Measurements from ENCODE around the gene RAMP3.
"Not testable (repeated sequence)": the region's sequence is repeated elsewhere in the genome, so short reads cannot be mapped to it uniquely, and the experiment has no call there.

RAMP3 gene, protein sequence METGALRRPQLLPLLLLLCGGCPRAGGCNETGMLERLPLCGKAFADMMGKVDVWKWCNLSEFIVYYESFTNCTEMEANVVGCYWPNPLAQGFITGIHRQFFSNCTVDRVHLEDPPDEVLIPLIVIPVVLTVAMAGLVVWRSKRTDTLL

DNA sequence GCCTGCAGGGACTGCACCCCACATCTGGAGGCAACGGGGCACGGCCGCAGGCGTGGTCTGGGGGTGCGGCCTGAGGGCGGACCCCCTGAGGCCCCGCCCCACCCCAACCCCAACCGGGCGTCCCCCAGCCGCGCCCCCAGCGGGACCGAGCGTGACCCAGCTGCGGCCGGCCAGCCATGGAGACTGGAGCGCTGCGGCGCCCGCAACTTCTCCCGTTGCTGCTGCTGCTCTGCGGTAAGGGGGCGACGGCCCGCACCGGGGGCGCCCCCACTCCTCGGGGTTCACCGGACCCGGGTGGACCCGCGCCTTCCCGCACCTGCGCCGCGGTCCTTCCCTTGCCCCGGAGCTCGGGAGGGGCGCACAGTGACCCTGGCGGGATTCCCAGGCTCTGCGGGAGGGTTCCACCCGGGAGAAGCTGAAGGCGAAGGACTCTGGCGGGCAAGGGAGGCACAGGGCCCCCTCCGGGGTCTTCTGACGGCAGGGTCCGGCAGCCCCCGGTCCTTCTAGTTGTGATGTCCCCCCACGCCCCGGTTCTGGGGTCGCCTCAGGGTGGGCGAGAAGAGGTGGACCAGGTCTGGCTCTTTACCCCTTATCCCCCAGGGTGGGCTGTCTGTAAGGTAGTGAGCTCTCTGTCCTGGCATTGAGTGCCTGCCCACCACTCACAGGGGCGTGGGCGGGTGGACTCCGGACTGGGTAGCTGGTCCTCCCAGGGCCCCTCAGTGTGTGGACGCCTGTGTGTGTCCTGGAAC is at the start of gene RAMP3:
RAMP3 (plus strand) TSS at position 139 of the 749 bp plus-strand sequence; CDS start at position 177, 38 bp downstream.
- no peak for DNase-seq (ENCODE audit: low spot score)

DNA sequence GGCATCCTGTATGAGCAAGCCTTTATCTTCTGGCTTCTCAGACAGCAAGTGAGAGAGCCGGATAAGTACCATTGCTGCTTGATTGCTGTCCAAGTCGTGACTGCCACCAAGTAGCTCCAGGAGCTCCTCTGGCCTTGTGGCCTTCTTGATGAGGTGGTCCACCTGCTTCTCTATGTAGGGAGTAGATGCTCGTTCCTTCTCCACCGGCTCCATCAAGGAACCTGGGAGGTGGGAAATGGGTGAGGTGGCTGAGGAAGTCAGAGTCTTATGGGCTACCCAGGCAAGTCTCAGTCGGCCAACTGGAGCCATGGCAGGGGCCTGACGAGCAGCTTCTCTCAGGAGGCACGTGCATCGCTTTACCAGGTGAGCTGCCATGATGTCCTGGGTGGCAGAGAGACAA is 48.7 kb upstream of the RAMP3 start:
- no peak for DNase-seq (ENCODE audit: low spot score)

DNA sequence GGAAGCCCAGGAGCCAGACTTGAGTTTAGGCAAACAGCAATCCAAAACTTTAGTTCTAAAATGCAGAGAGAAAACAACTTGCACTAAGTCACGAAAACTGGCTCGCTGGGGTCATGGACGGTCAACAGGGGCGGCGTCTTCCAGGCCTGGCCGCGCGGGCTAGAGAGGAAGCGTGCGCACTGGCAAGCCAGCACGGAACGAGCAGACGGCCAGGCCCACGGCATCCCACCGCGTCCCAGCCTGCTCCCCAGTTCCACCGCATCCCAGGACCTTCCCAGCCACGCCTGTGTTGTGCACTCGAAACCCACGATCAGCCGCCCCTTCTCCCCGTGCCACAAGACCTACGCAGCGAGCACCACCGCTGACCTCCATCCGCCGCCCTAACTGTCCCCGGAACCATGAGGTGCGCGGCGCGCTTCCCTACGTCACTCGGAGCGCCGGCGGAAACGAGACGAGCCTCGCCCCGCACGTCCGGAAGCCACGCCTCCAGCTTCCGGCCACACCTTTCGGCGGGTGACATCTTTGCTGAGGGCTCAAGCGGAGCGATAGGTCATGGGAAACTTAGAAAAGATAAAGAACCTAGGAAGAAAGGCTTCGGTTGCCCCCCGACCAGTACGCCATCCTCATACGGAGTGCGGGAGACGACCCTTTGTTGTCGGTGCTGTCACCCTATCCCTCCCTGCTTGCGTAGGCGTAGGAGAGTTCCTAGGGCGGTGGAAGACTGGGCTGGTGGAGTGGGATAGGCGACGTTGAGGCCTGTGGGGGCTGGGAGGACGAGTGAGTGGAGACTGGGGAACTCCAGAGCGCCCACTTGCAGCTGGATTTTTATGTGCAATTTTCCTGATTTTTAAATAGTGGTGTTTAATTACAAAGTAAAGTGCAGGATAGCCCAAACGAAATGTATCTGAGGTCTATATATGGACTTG is 46.0 kb upstream of the RAMP3 start, which contains the start of gene TBRG4:
TBRG4 (minus strand) TSS at position 400 of the 926 bp plus-strand sequence. CDS start 2,460 bp downstream, outside the sequence.
- DNase-seq (ENCODE audit: low spot score), result peak; percentile 93

DNA sequence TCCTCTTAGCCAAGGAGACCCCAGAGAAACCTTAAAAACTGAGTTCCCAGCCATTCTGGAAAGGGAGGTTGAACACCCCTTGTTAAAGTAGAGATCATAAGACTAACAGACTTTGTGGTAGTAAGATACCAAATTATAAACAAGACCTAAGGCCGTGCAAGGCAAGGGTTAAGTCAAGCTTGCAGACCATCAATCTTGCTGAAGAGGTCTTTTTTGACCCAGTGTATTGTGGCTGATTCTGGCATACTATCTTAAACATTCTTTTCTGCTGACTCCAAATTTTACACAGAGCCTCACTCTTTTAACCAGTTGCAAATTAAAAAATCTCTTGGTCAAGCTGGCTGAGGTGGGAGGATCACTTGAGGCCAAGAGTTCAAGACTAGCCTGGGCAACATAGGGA is 44.9 kb upstream of the RAMP3 start:
- DNase-seq (ENCODE audit: low spot score), result no peak

DNA sequence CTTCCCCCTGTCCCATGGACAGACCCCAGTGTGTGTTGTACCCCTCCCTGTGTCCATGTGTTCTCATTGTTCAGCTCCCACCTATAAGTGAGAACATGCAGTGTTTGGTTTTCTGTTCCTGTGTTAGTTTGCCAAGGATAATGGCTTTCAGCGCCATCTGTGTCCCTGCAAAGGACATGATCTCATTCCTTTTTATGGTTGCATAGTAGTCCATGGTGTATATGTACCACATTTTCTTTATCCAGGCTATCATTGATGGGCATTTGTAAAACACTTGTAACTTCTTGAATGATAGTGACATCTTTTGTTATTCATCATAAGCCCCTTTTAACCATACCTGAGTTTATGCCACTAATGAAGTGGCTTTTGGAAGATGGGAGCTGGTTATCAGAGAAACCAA is 43.3 kb upstream of the RAMP3 start:
- not testable (repeated sequence) for DNase-seq (ENCODE audit: low spot score)

DNA sequence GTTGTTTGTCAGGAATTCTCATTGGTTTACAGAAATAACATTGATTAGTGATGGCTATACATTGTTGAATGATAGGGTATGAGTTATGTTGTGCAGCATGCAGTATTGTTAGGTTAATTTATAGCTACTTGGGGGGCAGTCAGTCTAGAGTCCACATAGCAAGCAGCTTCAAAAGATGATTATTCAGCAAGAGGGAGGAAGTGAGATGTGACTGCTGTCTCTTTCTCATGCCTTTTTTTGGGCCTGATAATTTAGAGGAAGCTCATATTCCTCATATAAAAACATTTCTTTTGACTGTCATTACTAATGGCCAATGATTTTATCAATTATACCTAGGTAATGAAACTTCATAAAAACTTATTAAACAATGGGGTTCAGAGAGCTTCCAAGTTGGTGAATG is 42.7 kb upstream of the RAMP3 start:
- no peak for DNase-seq (ENCODE audit: low spot score)

DNA sequence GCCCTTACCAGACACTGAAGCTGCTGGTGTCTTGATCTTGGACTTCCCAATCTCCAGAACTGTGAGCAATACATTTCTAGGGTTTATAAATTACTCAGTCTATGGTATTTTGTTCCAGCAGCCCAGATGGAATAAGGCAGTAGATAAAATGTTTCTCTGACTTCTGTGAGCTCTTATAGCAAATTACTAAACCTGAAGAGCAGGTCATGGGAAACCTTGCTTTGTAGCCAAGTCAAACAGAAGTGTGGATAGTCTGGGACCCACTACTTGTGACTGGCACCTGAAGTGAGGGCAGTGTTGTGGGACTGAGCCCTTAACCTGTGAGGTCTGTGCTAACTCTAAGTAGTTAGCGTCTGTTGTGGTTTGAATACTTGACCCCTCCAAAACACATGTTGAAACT is 41.5 kb upstream of the RAMP3 start:
- no peak for DNase-seq (ENCODE audit: low spot score)

DNA sequence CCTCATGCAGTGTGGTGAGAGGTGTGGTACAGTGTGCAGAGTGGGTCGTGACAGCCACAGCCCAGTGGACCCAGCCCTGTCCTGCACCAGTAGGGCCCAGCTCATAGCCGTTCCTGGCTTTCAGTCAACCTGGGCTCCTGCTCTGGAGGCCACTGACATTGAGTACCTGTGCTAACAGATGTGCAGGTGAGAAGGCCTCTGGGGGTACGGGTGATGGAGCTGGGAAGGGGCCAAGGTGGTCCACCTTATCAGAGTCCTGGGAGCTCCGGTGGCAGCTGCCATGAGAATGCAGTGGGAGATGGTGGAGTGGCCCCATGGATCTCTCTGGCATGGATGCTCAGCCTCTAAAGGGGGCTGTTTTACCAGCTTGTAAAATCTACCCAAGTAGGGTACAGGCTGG is 40.0 kb upstream of the RAMP3 start:
- no peak for DNase-seq (ENCODE audit: low spot score)

DNA sequence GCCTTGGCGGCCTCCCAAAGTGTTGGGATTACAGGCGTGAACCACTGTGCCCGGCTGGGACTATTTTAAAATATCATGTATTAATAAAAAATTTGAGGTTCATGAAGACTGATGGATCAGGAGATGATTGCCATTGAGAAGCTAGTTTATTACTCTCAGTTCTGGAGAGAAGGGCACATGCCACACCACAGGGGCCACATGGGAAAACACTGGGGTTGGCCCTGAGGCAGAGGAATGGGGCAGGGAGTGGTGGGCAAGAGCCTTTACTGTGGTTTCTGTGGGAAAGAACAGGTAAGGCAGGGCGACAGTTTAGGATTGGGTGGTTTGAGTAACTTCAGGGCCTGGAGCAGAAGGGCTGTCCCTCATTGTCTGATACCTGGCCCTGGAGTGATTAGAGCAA is 39.3 kb upstream of the RAMP3 start:
- DNase-seq (ENCODE audit: low spot score), result no peak

DNA sequence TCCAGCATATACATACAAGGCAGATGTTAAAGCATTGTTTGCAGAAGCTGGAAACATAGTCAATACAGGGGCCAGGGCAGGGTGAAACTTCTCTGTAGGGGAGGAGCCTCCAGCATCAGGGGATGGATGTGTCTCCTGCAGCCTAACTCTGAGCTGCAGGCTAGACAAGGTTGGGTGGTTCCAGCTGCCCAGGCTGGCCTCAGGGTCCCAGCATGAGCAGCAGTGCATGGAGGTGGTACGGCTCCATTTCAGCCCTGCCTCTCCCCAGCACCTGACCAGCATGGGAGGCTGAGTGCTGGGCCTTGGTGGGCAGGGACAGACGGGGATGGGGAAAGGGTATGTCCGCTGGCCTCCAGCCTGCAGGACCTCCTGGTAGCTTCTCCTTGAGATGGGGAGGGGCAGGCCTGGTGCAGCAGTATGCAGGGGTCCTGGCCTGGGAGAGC is 38.7 kb upstream of the RAMP3 start:
- no peak for DNase-seq (ENCODE audit: low spot score)

DNA sequence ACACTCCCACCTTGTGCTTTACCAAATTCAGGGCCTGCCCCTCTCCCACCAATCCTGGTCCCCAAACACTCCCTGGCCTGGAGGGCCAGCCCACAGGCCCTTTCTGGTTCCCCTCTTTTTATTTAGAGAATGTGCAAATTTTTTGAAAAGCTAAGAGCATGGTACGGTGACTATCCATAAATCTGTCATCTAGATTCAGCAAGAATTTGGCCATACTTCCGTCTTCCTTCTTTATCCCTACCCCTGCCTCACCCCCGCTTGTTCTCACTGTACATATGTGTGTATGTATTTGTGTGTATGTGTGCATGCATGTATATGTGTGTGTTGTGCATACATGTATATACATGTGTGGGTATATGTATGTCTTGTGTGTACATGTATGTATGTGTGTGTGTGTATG is 38.0 kb upstream of the RAMP3 start:
- DNase-seq (ENCODE audit: low spot score), result no peak

DNA sequence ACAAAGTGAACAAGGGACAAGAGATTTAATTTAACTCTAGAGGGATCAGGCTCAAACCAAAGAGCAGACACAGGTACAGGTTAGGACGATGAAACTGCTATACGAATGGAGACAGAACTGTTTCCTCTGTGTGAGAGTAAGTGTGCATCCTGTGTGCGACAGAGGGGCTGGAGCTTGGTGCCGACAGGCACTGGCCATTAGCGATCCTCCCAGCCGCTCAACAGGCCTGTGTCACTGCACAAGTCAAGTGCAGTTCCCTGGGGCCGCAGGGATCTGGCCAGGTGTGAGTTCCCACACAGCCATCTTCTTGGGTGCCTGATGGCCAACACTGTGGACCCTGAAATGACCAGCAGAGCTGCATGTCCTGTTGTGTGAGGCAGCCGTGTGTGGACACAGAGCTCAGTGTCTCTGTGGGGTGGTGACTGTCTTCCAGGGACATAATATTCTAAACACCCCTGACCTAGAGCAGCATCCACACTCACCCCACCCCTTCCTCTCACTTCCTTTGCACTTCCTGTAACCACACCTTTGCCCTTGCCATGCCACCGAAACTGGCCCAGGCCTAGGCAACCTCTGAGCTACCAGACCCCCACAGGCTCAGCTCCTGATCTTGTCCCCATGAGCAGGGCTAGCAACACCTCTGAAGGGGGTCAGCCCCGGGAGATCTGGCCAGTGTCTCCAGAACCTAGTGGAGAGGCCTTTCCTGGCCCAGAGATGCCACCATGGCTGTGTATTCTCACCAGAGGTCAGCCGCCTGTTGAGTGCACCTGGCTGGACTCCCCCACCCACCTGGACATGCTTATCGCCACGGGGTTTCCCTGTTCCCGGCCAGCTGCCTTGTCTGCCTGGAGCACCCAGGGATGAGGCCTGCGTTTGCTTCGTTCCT is 34.4 kb upstream of the RAMP3 start:
- DNase-seq (ENCODE audit: low spot score), result no peak

DNA sequence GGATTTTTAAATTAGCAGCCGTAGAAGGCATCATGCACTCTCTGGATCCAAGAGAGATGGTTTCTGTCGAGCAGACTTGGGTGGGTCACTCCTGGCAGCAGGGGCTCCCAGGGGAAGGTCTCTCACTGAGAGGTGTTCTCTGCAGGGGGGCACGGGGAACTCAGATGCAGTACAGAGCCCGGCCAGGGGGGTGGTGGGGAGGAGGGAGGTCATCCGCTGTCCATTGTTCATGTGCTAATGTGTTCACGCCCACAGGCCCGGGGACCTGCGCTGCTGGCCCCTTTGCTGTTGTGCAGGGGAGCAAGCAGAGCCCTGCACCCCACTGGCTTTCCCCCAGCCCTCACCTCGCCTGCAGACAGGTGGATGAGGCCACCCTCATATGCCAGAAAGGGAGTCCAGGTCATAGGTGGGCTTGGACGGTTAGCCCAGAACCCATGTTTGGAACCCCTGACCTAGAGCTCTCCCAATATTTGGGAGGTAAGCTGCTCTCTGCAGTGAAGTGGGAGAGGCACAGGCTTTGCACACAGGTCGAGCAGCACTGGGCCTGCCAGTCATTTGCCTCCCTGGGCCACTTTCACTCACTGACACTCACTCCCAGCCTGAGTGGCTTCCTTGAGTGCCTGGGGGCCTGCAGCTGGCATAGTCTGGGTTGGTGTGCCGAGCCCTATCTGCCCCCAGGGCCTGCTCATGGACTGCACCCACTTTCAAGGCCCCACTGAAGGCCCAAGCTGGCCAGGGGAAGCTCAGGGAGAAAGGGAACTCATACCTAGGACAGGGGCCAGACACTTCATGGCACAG is 33.5 kb upstream of the RAMP3 start:
- DNase-seq (ENCODE audit: low spot score), result no peak

DNA sequence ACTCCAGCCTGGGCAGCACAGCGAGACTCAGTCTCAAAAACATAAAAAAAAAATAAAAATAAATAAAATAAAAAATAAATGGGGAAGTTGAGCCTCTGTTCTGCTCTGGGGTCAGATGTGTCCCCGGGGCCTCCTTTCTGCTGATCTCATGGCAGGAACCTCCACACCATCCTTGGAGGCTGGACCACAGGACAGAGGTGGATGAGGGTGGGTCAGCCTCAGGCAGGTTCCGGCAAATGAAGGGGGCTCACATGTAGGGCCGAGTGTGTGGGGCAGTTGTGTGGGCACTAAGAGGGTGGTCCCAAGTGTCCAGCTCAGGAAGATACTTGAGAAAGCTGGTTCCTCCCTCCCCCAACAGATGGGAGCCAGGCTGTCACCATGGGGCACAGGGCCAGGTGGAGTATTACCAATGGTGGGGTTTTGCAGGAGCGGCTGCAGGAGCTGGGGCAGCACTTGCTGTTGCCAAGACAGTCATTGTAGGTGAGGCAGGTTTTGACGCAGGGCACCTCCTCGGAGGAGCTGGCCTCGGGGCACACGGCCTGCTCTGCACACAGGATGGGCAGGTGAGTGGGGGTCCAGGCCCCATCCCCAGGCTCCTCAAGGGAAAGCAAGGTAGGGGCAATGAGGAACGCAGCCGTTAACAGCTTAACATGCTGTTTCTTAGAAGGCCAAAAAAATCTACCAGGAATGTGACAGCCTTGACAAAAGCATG is 32.2 kb upstream of the RAMP3 start:
- DNase-seq (ENCODE audit: low spot score), result no peak

DNA sequence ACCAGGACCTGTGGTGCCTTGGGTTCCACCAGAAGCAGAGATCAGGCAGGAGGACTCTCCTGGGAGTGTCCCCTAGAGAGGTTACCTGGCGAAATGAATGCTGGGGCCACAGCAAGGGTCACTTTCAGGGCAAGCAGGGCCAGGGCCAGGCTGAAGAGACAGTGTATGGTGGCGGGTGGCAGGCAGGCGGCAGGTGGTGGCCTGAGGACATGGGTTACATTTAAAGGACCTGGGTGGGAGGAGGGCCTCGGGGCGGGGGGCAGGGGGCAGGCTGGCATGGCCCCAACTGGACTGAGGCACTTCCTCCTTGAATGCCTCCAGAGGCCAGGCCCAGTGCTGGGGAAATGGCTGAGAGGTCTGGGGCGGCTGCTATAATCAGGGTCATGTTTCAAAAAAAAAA is 31.4 kb upstream of the RAMP3 start:
- no peak for DNase-seq (ENCODE audit: low spot score)

DNA sequence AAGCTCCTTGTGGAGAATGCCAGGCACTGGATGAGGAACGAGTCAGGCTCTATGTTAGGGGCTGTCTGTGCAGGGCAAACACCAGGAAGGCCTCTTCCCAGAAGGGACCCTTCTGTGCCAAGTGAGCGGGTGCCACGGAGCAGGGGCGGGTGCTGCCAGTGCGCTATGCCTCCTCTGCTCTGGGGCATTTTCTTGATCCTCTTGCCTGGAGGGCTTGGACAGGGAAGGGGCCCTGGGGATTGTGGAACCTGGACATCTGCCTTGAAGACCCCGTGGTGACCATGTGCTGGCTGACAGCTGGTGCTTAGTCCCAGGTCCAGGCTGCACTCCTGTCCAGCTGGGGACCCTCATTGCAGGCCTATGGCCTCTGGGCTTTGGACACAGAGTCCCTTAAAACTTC is 30.7 kb upstream of the RAMP3 start:
- no peak for DNase-seq (ENCODE audit: low spot score)

DNA sequence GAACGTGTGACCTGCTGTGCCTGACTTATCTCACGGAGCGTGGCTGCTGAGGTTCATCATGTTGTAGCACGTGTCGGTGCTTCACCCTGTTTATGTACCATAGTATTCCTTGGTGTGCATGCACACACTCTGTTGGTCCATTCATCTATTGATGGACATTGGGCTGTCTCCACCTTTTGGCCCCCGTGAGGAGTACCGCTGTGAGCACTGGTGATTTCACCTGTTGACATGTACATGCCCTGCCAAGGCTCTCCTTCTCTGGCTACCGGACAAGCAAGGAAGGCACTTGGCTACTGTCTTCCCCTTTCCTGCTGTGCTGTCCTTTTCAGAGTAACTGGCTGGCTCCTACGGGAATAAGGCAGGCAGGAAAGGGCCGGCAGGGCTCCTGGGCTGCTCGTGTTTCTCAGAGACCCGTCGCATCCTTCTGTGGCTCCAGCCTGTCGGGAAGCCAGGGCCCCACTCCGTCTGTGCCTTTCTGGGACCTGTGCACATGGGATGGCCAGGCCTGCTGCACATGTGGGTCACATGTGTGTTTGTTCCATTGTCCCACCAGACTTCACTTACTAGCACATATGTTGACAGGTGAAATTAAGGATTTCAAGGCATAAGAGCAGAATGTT is 28.3 kb upstream of the RAMP3 start:
- no peak for DNase-seq (ENCODE audit: low spot score)

DNA sequence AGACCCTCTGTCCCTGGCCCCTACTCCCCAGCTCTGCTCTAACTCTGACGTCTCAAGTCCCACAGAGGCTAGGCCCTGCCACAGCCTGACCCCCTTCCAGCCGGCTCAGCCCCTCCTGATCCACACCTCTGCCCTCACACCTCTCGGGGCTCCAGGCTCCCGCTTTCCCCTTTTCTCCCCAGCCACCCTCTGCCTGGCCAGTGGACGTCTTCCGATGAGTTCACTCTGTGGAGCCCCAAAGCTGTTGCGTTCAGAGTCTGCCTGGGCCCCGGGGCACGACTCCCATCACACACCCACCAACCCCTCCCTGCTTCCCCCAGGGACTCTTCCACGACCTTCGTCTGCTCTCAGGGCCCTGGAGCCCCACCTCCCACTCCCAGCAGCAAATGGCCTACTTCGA is 27.7 kb upstream of the RAMP3 start:
- DNase-seq (ENCODE audit: low spot score), result no peak

DNA sequence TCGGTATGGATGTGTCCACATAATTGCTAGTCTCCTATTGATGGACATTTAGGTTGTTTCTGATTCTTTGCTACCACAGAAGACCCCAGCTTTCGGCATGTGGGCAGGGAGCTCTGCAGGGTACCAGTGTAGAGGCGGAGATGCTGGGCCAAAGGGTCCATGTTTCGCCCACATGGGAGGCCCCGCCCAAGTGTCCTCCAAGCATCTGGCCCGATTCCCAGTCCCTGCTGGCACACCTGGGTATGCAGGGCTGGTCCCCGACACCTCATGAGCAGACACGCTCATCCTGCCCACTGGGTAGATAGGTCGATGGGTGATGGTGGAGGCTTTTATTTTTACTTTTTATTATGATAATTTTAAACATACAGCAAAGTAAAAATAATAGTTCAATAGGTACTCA is 26.7 kb upstream of the RAMP3 start:
- DNase-seq (ENCODE audit: low spot score), result no peak

DNA sequence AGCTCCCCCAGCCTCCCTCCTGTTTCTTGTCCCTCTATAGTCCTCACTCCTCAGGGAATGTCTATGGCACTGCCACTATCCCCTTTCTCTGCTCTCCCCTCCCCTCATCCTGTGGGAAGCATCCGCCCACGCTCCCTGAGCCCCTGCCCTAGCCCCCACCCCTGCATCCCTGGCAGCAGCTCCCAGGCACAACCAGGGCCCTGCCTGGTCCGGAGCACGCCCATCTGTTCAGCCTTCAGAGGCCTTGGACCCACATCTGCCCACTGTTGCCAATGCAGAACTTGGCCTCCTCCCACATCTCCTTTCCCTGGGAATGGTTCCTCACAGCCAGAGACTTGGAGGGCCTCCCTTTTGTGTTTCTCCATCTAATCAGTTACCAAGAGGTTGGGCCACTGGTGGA is 25.7 kb upstream of the RAMP3 start:
- no peak for DNase-seq (ENCODE audit: low spot score)
